Hepatocyte (in vitro differentiated cells): ENCODE data around the gene IDUA.

ENCODE experiments used
- CTCF ChIP-seq: fragments of 200-600 bp; sonication (generic); IDR thresholded peaks from 2 replicates; pipeline ENCODE4 v1.5.1; 2016; ENCODE audit warnings: antibody characterized with exemption, mild to moderate bottlenecking; ENCODE audit not compliant: poor library complexity
- EZH2 ChIP-seq: fragments of 200-600 bp; sonication (generic); IDR thresholded peaks from 2 replicates; pipeline ENCODE4 v1.6.1; 2016; ENCODE audit warnings: antibody characterized with exemption, mild to moderate bottlenecking, borderline replicate concordance

DNA sequence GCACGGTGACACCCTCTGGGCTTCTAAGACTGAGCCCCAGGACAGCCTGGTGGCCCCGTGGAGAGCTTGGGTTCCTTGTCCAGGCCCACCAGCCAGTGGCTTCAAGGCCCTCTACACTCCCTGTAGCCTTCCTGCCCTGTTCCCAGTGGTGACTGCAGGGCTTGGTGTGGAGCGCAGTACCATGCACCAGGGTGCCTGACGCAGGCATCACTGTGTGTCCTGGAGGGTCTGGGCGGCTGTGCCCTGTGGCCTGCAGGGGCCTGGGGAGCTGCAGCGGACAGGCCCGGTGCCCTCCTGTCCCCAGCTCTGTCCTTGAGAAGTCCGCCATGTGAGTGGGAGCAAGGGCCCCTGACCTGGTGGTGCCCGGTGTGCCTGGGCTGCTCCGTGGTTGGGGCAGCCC lies 28.9 kb downstream of the IDUA start:
- TF ChIP-seq CTCF, result no peak
- no peak for TF ChIP-seq EZH2
